K562 (cell line): ENCODE results near the gene TBL1XR1. TPM values are rescaled to one million over a fixed set of nuclear protein-coding genes. Genes with fewer than 3 reads are reported as not detected.

ENCODE experiments used
- ATAC-seq: fragments of 200-7000 bp; cut with Tn5 transposase; 3 replicates; pipeline ENCODE4 v1.9.1; 2020; ENCODE audit warnings: moderate library complexity
- BruUV-seq: library from RNA; stranded (reverse); fragments of 400-500 nt; replicated peaks from 2 replicates; lab custom pipeline; 2021; lab: Mats Ljungman, UMichigan
- CTCF ChIA-PET: fragments of 300-600 bp; formaldehyde crosslinking; extraction: SDS; loops from one replicate; lab custom pipeline; 2021; ENCODE audit warnings: low intra/inter-chr PET ratio; lab: Yijun Ruan, JAX
- POLR2A ChIA-PET: fragments of 300-600, 350-650 bp; sonication (Branson Sonifier 250); formaldehyde crosslinking; extraction: SDS; loops from one replicate; lab custom pipeline; 2021; ENCODE audit warnings: antibody characterized with exemption, inconsistent platforms; lab: Yijun Ruan, JAX
- DNase-seq, 4 experiments: peaks; one replicate each; pipeline versions ENCODE4 v3.0.0 to v3.0.0-alpha.2; 2011 to 2018; ENCODE audit warnings: low spot score in 3 of 4, mixed read lengths in 3 of 4; ENCODE audit errors: extremely low read depth in 1 of 4
- FAIRE-seq: peaks from 2 replicates; lab custom pipeline; 2011; peaks lifted over from hg19 to GRCh38; lab: Jason Lieb, UNC
- H2AFZ ChIP-seq: 2 replicates; pipeline ENCODE4 v1.6.0; 2011; ENCODE audit warnings: low read depth, low read length, control low read depth, inconsistent platforms
- H3K27ac ChIP-seq: fragments of 200-600 bp; 3 replicates; pipeline ENCODE4 v1.8.0; 2011; ENCODE audit warnings: low read depth, mild to moderate bottlenecking, control low read depth, inconsistent platforms, low read length, moderate library complexity, mixed read lengths; ENCODE audit errors: extremely low read depth
- H3K27me3 ChIP-seq, 2 experiments: fragments of 300-600 bp in 1 of 2; 2 replicates in 1 of 2; 3 replicates in 1 of 2; pipeline versions ENCODE4 v1.6.0 to v1.8.0; 2011; ENCODE audit warnings: inconsistent platforms in 2 of 2, low read length in 2 of 2, mild to moderate bottlenecking in 1 of 2, mixed read lengths in 1 of 2, moderate library complexity in 1 of 2; ENCODE audit not compliant: control insufficient read depth in 2 of 2, insufficient read depth in 2 of 2
- H3K36me3 ChIP-seq: fragments of 300-600 bp; 3 replicates; pipeline ENCODE4 v1.8.0; 2011; ENCODE audit warnings: mild to moderate bottlenecking, low read length, inconsistent platforms; ENCODE audit not compliant: control insufficient read depth, insufficient read depth
- H3K4me1 ChIP-seq, 2 experiments: fragments of 200-600 bp in 1 of 2; replicated peaks in 1 of 2; 2 replicates in 1 of 2; 3 replicates in 1 of 2; pipeline versions ENCODE4 v1.5.1 to v1.8.0; 2011; ENCODE audit warnings: inconsistent platforms in 2 of 2, low read length in 2 of 2, mild to moderate bottlenecking in 1 of 2, mixed read lengths in 1 of 2, moderate library complexity in 1 of 2; ENCODE audit not compliant: control insufficient read depth in 2 of 2, insufficient read depth in 2 of 2
- H3K4me2 ChIP-seq: 2 replicates; pipeline ENCODE4 v1.6.1; 2011; ENCODE audit warnings: low read length, control low read depth, inconsistent platforms, mixed read lengths; ENCODE audit not compliant: insufficient read depth
- H3K4me3 ChIP-seq: fragments of 200-600 bp; sonication (generic), shearing (Covaris generic); 2 replicates; pipeline ENCODE4 v1.5.1; 2016; ENCODE audit warnings: control low read depth, inconsistent platforms
- H3K79me2 ChIP-seq: fragments of 200-600 bp; 3 replicates; pipeline ENCODE4 v1.8.0; 2011; ENCODE audit warnings: low read length, inconsistent platforms; ENCODE audit not compliant: control insufficient read depth, insufficient read depth
- H3K9ac ChIP-seq, 2 experiments: 2 replicates each; pipeline versions ENCODE4 v1.6.0 to v1.6.1; 2011; ENCODE audit warnings: low read depth in 2 of 2, low read length in 2 of 2, control low read depth in 1 of 2, inconsistent platforms in 1 of 2, mild to moderate bottlenecking in 1 of 2, mixed read lengths in 1 of 2; ENCODE audit not compliant: insufficient read depth in 1 of 2
- H3K9me1 ChIP-seq: one replicate; pipeline ENCODE4 v1.6.0; 2011; ENCODE audit warnings: inconsistent platforms, mild to moderate bottlenecking, low read length, moderate library complexity; ENCODE audit not compliant: control insufficient read depth, insufficient read depth
- H3K9me3 ChIP-seq: replicated peaks from 2 replicates; pipeline ENCODE4 v1.5.1; 2011; ENCODE audit warnings: low read depth, low read length, inconsistent platforms; ENCODE audit not compliant: control insufficient read depth, insufficient read depth
- H4K20me1 ChIP-seq: replicated peaks from 2 replicates; pipeline ENCODE4 v1.6.1; 2011; ENCODE audit warnings: low read length, inconsistent platforms, mixed read lengths; ENCODE audit not compliant: control insufficient read depth, insufficient read depth
- YY1 ChIP-seq, 3 experiments: IDR thresholded peaks; 2 replicates each; pipeline ENCODE4 v1.6.1; 2011; ENCODE audit warnings: low read length in 2 of 3, mild to moderate bottlenecking in 2 of 3, moderate library complexity in 2 of 3, borderline replicate concordance in 1 of 3, control low read depth in 1 of 3, low read depth in 1 of 3; ENCODE audit not compliant: insufficient read depth in 3 of 3, insufficient replicate concordance in 2 of 3, control insufficient read depth in 1 of 3, insufficient read length in 1 of 3; ENCODE audit errors: extremely low read depth in 1 of 3
- ZNF121 ChIP-seq: sonication (generic); formaldehyde crosslinking; conservative IDR thresholded peaks from 2 replicates; pipeline ENCODE4 v1.8.0; 2022; ENCODE audit warnings: missing genetic modification reagents
- ZNF830 ChIP-seq: fragments of 250-450 bp; sonication (Bioruptor Pico); IDR thresholded peaks from 2 replicates; pipeline ENCODE4 v1.5.0; 2021; ENCODE audit warnings: mild to moderate bottlenecking
- WGBS: fragments of 100-300 bp; shearing (Covaris generic); methylation state at CpG from one replicate; pipeline ENCODE4 v1.1.6; 2016; ENCODE audit warnings: low coverage, mixed read lengths; ENCODE audit not compliant: insufficient coverage; ENCODE audit errors: missing lambda C conversion rate; 5-methylcytosine and 5-hydroxymethylcytosine counted together
- in situ Hi-C: fragments of 300-500 bp; cut with MboI; formaldehyde crosslinking; loops from 4 replicates; pipeline ENCODE4 v1.15.0; 2018; ENCODE audit warnings: inconsistent platforms, mixed read lengths
- intact Hi-C: fragments of 100-400 bp; cut with micrococcal nuclease; formaldehyde crosslinking; loops from 2 replicates; pipeline ENCODE4 v1.14.2; 2022
- polyA plus RNA-seq, 8 experiments: library from polyadenylated mRNA; depleted of rRNA in 4 of 8; stranded (reverse) in 5 of 8; unstranded in 3 of 8; fragments of >200 nt; fragmentation: Nextera tagmentation in 2 of 8; fragmentation: Illumina TruSeq in 1 of 8; extraction: Ambion mirVana in 2 of 8; extraction: Trizol in 1 of 8; gene quantifications; 2 replicates each; pipeline versions ENCODE4 v1.2.1 to v1.2.3, GENCODE V29; 2011 to 2014; ENCODE audit warnings: inconsistent platforms in 1 of 8, missing spikeins in 1 of 8
- total RNA-seq, 7 experiments: library from RNA; depleted of rRNA in 6 of 7; stranded (reverse); fragments of >200 nt in 6 of 7; fragmentation: Illumina TruSeq in 2 of 7; extraction: Trizol in 2 of 7; gene quantifications; 2 replicates each; pipeline versions ENCODE4 v1.2.1 to v1.2.3, GENCODE V29; 2011 to 2021; ENCODE audit warnings: low replicate concordance in 1 of 7

The TBL1XR1 gene
- total and polyA plus RNA-seq, 9 of the 15 experiments (the other 6 are each of a cell fraction or from before 2014, with no cell fraction given): 19.6 to 171 (median 83.3) TPM

GRCh38 chr3:177236704-177237103, 39.4 kb upstream of the TBL1XR1 start:
- no peaks in the 10 kb centered on the region for H3K27me3 ChIP-seq
- in situ Hi-C loops (no loop called here), intact Hi-C loops (no loop called here)
- no peaks in the 10 kb centered on the region for H3K36me3 ChIP-seq
- no peak for DNase-seq
- CTCF ChIA-PET: no interaction called here
- POLR2A ChIA-PET: no interaction called here
- TF ChIP-seq YY1 (IDR thresholded peaks at IDR 0.05; ENCODE audit: borderline replicate concordance in 1 of 3, control insufficient read depth in 1 of 3, extremely low read depth in 1 of 3, insufficient read depth in 3 of 3, insufficient read length in 1 of 3, insufficient replicate concordance in 2 of 3, low read depth in 1 of 3, low read length in 2 of 3) (peak in 1 of 3 experiments; percentile 15), ZNF121 (CRISPR knock-in tag) (no peak)
- peak overlapping the region; percentile 80 for H2AFZ ChIP-seq
- BruUV-seq: no TSS peak
- H3K4me2 ChIP-seq: 0 out of 2 replicates have a peak overlapping the region, but pooled peaks have one; percentile 0
- no peaks in the 10 kb centered on the region for H3K9me1 ChIP-seq
- peak; percentile 69 for ATAC-seq
- H3K4me3 ChIP-seq: no peak overlapping the region
- FAIRE-seq: peak; percentile 85
- 62% methylated on average over 2 of the region's 2 CpGs for WGBS
- H4K20me1 ChIP-seq: no peaks in the 10 kb centered on the region
- H3K79me2 ChIP-seq: no peaks in the 10 kb centered on the region
- H3K9me3 ChIP-seq: no peaks in the 10 kb centered on the region
- no peak overlapping the region for H3K9ac ChIP-seq
- H3K4me1 ChIP-seq: peaks cover 0 to 5% of the 10 kb centered on the region in 2 experiments; a peak in 2 of 5 replicates
- no peak overlapping the region for H3K27ac ChIP-seq

- POLR2A ChIA-PET: interaction anchor here (1.3 kb wide), 1 partner anchor 11 kb away, joined by 3 read pairs; no protein-coding TSS in a partner anchor
- no peak for TF ChIP-seq ZNF830
- Histone ChIP-seq H3K9me3 (no peaks in the 10 kb centered on the region), H3K9me1 (no peaks in the 10 kb centered on the region), H3K79me2 (no peaks in the 10 kb centered on the region), H3K27ac (no peak overlapping the region), H4K20me1 (no peaks in the 10 kb centered on the region), H3K9ac (no peak overlapping the region), H3K36me3 (no peaks in the 10 kb centered on the region), H3K4me1 (peaks cover 0 to 5% of the 10 kb centered on the region in 2 experiments; a peak in 3 of 5 replicates), H2AFZ (no peak overlapping the region), H3K4me3 (no peak overlapping the region), H3K27me3 (no peaks in the 10 kb centered on the region), H3K4me2 (no peak overlapping the region)
- BruUV-seq: no TSS peak
- in situ Hi-C loops (no loop called here), intact Hi-C loops (no loop called here)
- ATAC-seq (no peak), FAIRE-seq (no peak), DNase-seq (no peak)
- CTCF ChIA-PET: no interaction called here
- 73% methylated on average over 2 of the region's 2 CpGs for WGBS
Observed at GRCh38 chr3:177234121-177234520, 36.8 kb upstream of the TBL1XR1 start.
